HCT116 (cell line): ENCODE measurements around the gene SOX1. TPM values are rescaled to one million over a fixed set of nuclear protein-coding genes. Genes with fewer than 3 reads are reported as not detected.
A peak's percentile ranks its signal among the peaks of the same experiment; 100 is the strongest.

Experiments
- ATAC-seq: fragments of 200-7000 bp; cut with Tn5 transposase; 2 replicates; pipeline ENCODE4 v1.9.1; 2020; ENCODE audit warnings: mild to moderate bottlenecking, moderate library complexity
- BruUV-seq: library from RNA; stranded (reverse); fragments of 400-500 nt; replicated peaks from 2 replicates; lab custom pipeline; 2021; lab: Mats Ljungman, UMichigan
- CTCF ChIA-PET: fragments of 300-600 bp; sonication (Branson Sonifier 250); formaldehyde crosslinking; loops from one replicate; lab custom pipeline; 2021; ENCODE audit warnings: antibody characterized with exemption; lab: Charles Lee
- POLR2A ChIA-PET: fragments of 300-600, 350-600 bp; sonication (Branson Sonifier 250); formaldehyde crosslinking; loops from one replicate; lab custom pipeline; 2021; ENCODE audit warnings: antibody characterized with exemption; lab: Charles Lee
- RAD21 ChIA-PET, 2 experiments: fragments of 300-600 bp; sonication (Branson Sonifier 250); formaldehyde crosslinking; loops; one replicate each; lab custom pipeline; 2023; ENCODE audit warnings: low total read pairs in 2 of 2; ENCODE audit not compliant: uncharacterized antibody in 2 of 2, unreplicated experiment in 2 of 2, low non-redundant PET in 1 of 2; lab: Charles Lee
- DNase-seq: peaks from one replicate; pipeline ENCODE4 v3.0.0-alpha.2; 2010; ENCODE audit warnings: low read depth, low spot score
- H2AFZ ChIP-seq: fragments of 200-600 bp; shearing (Covaris generic), sonication (generic); 2 replicates; pipeline ENCODE4 v1.6.1; 2017; ENCODE audit warnings: low read depth, mixed run types, mixed read lengths, antibody characterized with exemption, low read length; ENCODE audit not compliant: poor library complexity, severe bottlenecking
- H3K27ac ChIP-seq: 2 replicates; pipeline ENCODE4 v1.5.1; 2012; ENCODE audit warnings: low read depth, low read length
- H3K27me3 ChIP-seq: fragments of 200-600 bp; sonication (generic); 2 replicates; pipeline ENCODE4 v1.6.1; 2016; ENCODE audit warnings: mixed run types, low read length, mixed read lengths; ENCODE audit not compliant: insufficient read depth
- H3K36me3 ChIP-seq, 2 experiments: fragments of 200-500 bp in 1 of 2; fragments of 200-600 bp in 1 of 2; sonication (Bioruptor generic) in 1 of 2; sonication (generic) in 1 of 2; 2 replicates each; pipeline versions ENCODE4 v1.5.1 to v1.6.1; 2014 to 2016; ENCODE audit warnings: low read length in 2 of 2, inconsistent platforms in 1 of 2, mixed read lengths in 1 of 2, mixed run types in 1 of 2; ENCODE audit not compliant: insufficient read depth in 2 of 2, control insufficient read depth in 1 of 2
- H3K4me1 ChIP-seq, 2 experiments: fragments of 200-600 bp in 1 of 2; sonication (generic) in 1 of 2; 2 replicates each; pipeline versions ENCODE4 v1.5.1 to v1.6.1; 2012 to 2017; ENCODE audit warnings: low read length in 2 of 2, inconsistent platforms in 1 of 2, mild to moderate bottlenecking in 1 of 2, mixed read lengths in 1 of 2, mixed run types in 1 of 2, moderate library complexity in 1 of 2; ENCODE audit not compliant: insufficient read depth in 2 of 2, control insufficient read depth in 1 of 2
- H3K4me2 ChIP-seq: fragments of 200-600 bp; sonication (generic); 2 replicates; pipeline ENCODE4 v1.6.1; 2017; ENCODE audit warnings: mixed run types, low read length, mixed read lengths
- H3K4me3 ChIP-seq, 2 experiments: fragments of 200-600 bp in 1 of 2; sonication (generic) in 1 of 2; replicated peaks in 1 of 2; 2 replicates each; pipeline ENCODE4 v1.5.1; 2011 to 2016; ENCODE audit warnings: low read length in 2 of 2, control low read depth in 1 of 2, low read depth in 1 of 2, mild to moderate bottlenecking in 1 of 2, mixed read lengths in 1 of 2, mixed run types in 1 of 2
- H3K79me2 ChIP-seq: fragments of 200-600 bp; sonication (generic); 2 replicates; pipeline ENCODE4 v1.6.1; 2017; ENCODE audit warnings: mild to moderate bottlenecking, mixed run types, low read length, moderate library complexity, mixed read lengths; ENCODE audit not compliant: insufficient read depth
- H3K9ac ChIP-seq: fragments of 200-600 bp; sonication (generic); 2 replicates; pipeline ENCODE4 v1.6.1; 2016; ENCODE audit warnings: low read length, mixed read lengths
- H3K9me2 ChIP-seq: fragments of 200-600 bp; sonication (generic), shearing (Covaris generic); 2 replicates; pipeline ENCODE4 v1.6.1; 2017; ENCODE audit warnings: mixed run types, mild to moderate bottlenecking, moderate library complexity; ENCODE audit not compliant: insufficient read depth
- H3K9me3 ChIP-seq, 2 experiments: fragments of 200-500 bp in 1 of 2; fragments of 200-600 bp in 1 of 2; sonication (Bioruptor generic) in 1 of 2; sonication (generic) in 1 of 2; 2 replicates each; pipeline ENCODE4 v1.6.1; 2014 to 2017; ENCODE audit warnings: low read length in 2 of 2, mixed read lengths in 2 of 2, inconsistent platforms in 1 of 2, low read depth in 1 of 2, mild to moderate bottlenecking in 1 of 2, mixed run types in 1 of 2, moderate library complexity in 1 of 2; ENCODE audit not compliant: control insufficient read depth in 1 of 2, insufficient read depth in 1 of 2
- H4K20me1 ChIP-seq: fragments of 200-600 bp; sonication (generic), shearing (Covaris generic); 2 replicates; pipeline ENCODE4 v1.6.1; 2017; ENCODE audit warnings: mixed run types, mild to moderate bottlenecking, moderate library complexity; ENCODE audit not compliant: insufficient read depth
- ATF3 ChIP-seq: IDR thresholded peaks from 2 replicates; pipeline ENCODE4 v1.6.1; 2012
- CBX3 ChIP-seq: IDR thresholded peaks from 2 replicates; pipeline ENCODE4 v1.6.1; 2012; ENCODE audit warnings: low read depth
- CEBPB ChIP-seq: IDR thresholded peaks from 2 replicates; pipeline ENCODE4 v1.6.1; 2012; ENCODE audit warnings: low read depth
- EGR1 ChIP-seq: IDR thresholded peaks from 2 replicates; pipeline ENCODE4 v1.6.1; 2012; ENCODE audit warnings: low read depth
- ELF1 ChIP-seq: IDR thresholded peaks from 2 replicates; pipeline ENCODE4 v1.6.1; 2012; ENCODE audit warnings: low read depth, borderline replicate concordance
- EZH2phosphoT487 ChIP-seq: fragments of 200-600 bp; IDR thresholded peaks from 2 replicates; pipeline ENCODE4 v1.6.1; 2018; ENCODE audit warnings: antibody characterized with exemption, borderline replicate concordance
- FOSL1 ChIP-seq: IDR thresholded peaks from 2 replicates; pipeline ENCODE4 v1.6.1; 2012; ENCODE audit warnings: low read depth
- JUND ChIP-seq: IDR thresholded peaks from 2 replicates; pipeline ENCODE4 v1.6.1; 2012
- MAX ChIP-seq: IDR thresholded peaks from 2 replicates; pipeline ENCODE4 v1.6.1; 2012
- POLR2A ChIP-seq: IDR thresholded peaks from 2 replicates; pipeline ENCODE4 v1.7.0; 2011; ENCODE audit warnings: borderline replicate concordance; ENCODE audit not compliant: insufficient read depth, insufficient read length; ENCODE audit errors: extremely low read depth
- POLR2AphosphoS5 ChIP-seq: IDR thresholded peaks from 2 replicates; pipeline ENCODE4 v1.6.1; 2011; ENCODE audit warnings: mild to moderate bottlenecking, low read depth, low read length, moderate library complexity
- RAD21 ChIP-seq: IDR thresholded peaks from 2 replicates; pipeline ENCODE4 v1.6.1; 2012; ENCODE audit warnings: low read depth, mild to moderate bottlenecking
- REST ChIP-seq: IDR thresholded peaks from 2 replicates; pipeline ENCODE4 v1.6.1; 2012; ENCODE audit warnings: low read depth
- SIN3A ChIP-seq: IDR thresholded peaks from 2 replicates; pipeline ENCODE4 v1.6.1; 2012; ENCODE audit warnings: low read depth
- SP1 ChIP-seq: IDR thresholded peaks from 2 replicates; pipeline ENCODE4 v1.6.1; 2012; ENCODE audit warnings: low read depth
- SRF ChIP-seq: IDR thresholded peaks from 2 replicates; pipeline ENCODE4 v1.6.1; 2012; ENCODE audit warnings: low read depth
- YY1 ChIP-seq: IDR thresholded peaks from 2 replicates; pipeline ENCODE4 v1.6.1; 2011; ENCODE audit warnings: low read length, low read depth, moderate library complexity, mild to moderate bottlenecking; ENCODE audit not compliant: insufficient replicate concordance; ENCODE audit errors: extremely low read depth
- intact Hi-C: fragments of 100-400 bp; cut with micrococcal nuclease; formaldehyde crosslinking; loops from 2 replicates; pipeline ENCODE4 v1.10.0; 2022
- total RNA-seq: library from RNA; stranded (reverse); gene quantifications from one replicate; pipeline ENCODE4 v1.2.1, GENCODE V29; 2021; ENCODE audit not compliant: unreplicated experiment

SOX1 gene
- total RNA-seq, 1 experiment from 2014 or later, result not detected

GRCh38 chr13:112032186-112032993 is 34.6 kb upstream of the SOX1 start:
- POLR2A ChIA-PET, result no interaction called here
- intact Hi-C loops, result no loop called here
- Histone ChIP-seq H3K9me3 (no peaks in the 10 kb centered on the region), H3K36me3 (no peaks in the 10 kb centered on the region), H3K27me3 (peaks cover 3% of the 10 kb centered on the region; the same call in 1 of the 2 replicates), H3K9me2 (no peaks in the 10 kb centered on the region), H3K9ac (no peak overlapping the region), H3K4me1 (peaks cover 0 to 12% of the 10 kb centered on the region in 2 experiments; a peak in 2 of 4 replicates), H3K4me3 (no peak overlapping the region), H3K79me2 (no peaks in the 10 kb centered on the region), H2AFZ (no peak overlapping the region), H3K4me2 (peak overlapping the region; percentile 35; the same call in 1 of the 2 replicates), H3K27ac (no peak overlapping the region), H4K20me1 (no peaks in the 10 kb centered on the region)
- CTCF ChIA-PET, result no interaction called here
- DNase-seq (no peak), ATAC-seq (peak; percentile 63)
- RAD21 ChIA-PET, result no interaction called here
- no TSS peak for BruUV-seq
- no peak for TF ChIP-seq CBX3
- peak; percentile 29; the same call in 1 of the 2 replicates for TF ChIP-seq SP1
- TF ChIP-seq FOSL1, result peak; percentile 18; the same call in 1 of the 2 replicates
- peak; percentile 20; the same call in 1 of the 2 replicates for TF ChIP-seq JUND
- TF ChIP-seq MAX, result peak; percentile 73
- no peak for TF ChIP-seq EZH2phosphoT487

- Histone ChIP-seq H3K27ac (no peak overlapping the region), H3K36me3 (no peaks in the 10 kb centered on the region), H3K4me1 (peaks cover 0 to 12% of the 10 kb centered on the region in 2 experiments; a peak in 2 of 4 replicates), H3K27me3 (peaks cover 15% of the 10 kb centered on the region; the same call in 1 of the 2 replicates), H2AFZ (no peak overlapping the region), H3K4me2 (no peak overlapping the region), H3K9me2 (no peaks in the 10 kb centered on the region), H4K20me1 (no peaks in the 10 kb centered on the region), H3K79me2 (no peaks in the 10 kb centered on the region), H3K4me3 (no peak overlapping the region), H3K9ac (no peak overlapping the region), H3K9me3 (no peaks in the 10 kb centered on the region)
- DNase-seq (no peak), ATAC-seq (no peak)
- ChIA-PET POLR2A (no interaction called here), RAD21 (no interaction called here), CTCF (no interaction called here)
- intact Hi-C loops, result no loop called here
- BruUV-seq, result no TSS peak
- TF ChIP-seq CEBPB (no peak), EGR1 (no peak), REST (no peak), RAD21 (no peak), CBX3 (no peak), SP1 (no peak), POLR2A (no peak), SRF (no peak), YY1 (no peak), SIN3A (no peak), POLR2AphosphoS5 (no peak), ATF3 (no peak), FOSL1 (no peak), ELF1 (no peak), EZH2phosphoT487 (no peak)
Observed at GRCh38 chr13:112034231-112034630, 32.7 kb upstream of the SOX1 start.
